GM06990 (cell line): ENCODE data around the gene IDUA.

Source experiments
- DNase-seq: peaks from one replicate; pipeline ENCODE4 v3.0.0-alpha.2; 2011; ENCODE audit not compliant: insufficient read length; ENCODE audit errors: extremely low read depth
- H3K27me3 ChIP-seq: replicated peaks from 2 replicates; pipeline ENCODE4 v1.6.0; 2011; ENCODE audit warnings: low read length; ENCODE audit not compliant: control insufficient read depth, insufficient read depth
- H3K36me3 ChIP-seq: 2 replicates; pipeline ENCODE4 v1.5.1; 2011; ENCODE audit warnings: low read length; ENCODE audit not compliant: control insufficient read depth, insufficient read depth
- H3K4me3 ChIP-seq: replicated peaks from 2 replicates; pipeline ENCODE4 v1.5.1; 2011; ENCODE audit warnings: low read depth, mild to moderate bottlenecking, control low read depth, low read length
- TF ChIP-seq, protein P1 (sequence below): IDR thresholded peaks from 2 replicates; pipeline ENCODE4 v1.5.1; 2011; ENCODE audit warnings: low read length, control low read depth, mild to moderate bottlenecking, inconsistent platforms; ENCODE audit not compliant: insufficient read depth, poor library complexity, severe bottlenecking

Gene IDUA

GRCh38 chr4:1042352-1043055 lies 55.7 kb downstream of the IDUA start:
- TF ChIP-seq, protein P1, sequence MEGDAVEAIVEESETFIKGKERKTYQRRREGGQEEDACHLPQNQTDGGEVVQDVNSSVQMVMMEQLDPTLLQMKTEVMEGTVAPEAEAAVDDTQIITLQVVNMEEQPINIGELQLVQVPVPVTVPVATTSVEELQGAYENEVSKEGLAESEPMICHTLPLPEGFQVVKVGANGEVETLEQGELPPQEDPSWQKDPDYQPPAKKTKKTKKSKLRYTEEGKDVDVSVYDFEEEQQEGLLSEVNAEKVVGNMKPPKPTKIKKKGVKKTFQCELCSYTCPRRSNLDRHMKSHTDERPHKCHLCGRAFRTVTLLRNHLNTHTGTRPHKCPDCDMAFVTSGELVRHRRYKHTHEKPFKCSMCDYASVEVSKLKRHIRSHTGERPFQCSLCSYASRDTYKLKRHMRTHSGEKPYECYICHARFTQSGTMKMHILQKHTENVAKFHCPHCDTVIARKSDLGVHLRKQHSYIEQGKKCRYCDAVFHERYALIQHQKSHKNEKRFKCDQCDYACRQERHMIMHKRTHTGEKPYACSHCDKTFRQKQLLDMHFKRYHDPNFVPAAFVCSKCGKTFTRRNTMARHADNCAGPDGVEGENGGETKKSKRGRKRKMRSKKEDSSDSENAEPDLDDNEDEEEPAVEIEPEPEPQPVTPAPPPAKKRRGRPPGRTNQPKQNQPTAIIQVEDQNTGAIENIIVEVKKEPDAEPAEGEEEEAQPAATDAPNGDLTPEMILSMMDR: no peak
- Histone ChIP-seq H3K36me3 (no peaks in the 10 kb centered on the region), H3K4me3 (no peak overlapping the region), H3K27me3 (no peaks in the 10 kb centered on the region)
- no peak for DNase-seq

GRCh38 chr4:1043162-1043561 lies 56.3 kb downstream of the IDUA start:
- Histone ChIP-seq H3K36me3 (no peaks in the 10 kb centered on the region), H3K4me3 (no peak overlapping the region), H3K27me3 (no peaks in the 10 kb centered on the region)
- DNase-seq: no peak
- TF ChIP-seq, protein P1: no peak

DNA sequence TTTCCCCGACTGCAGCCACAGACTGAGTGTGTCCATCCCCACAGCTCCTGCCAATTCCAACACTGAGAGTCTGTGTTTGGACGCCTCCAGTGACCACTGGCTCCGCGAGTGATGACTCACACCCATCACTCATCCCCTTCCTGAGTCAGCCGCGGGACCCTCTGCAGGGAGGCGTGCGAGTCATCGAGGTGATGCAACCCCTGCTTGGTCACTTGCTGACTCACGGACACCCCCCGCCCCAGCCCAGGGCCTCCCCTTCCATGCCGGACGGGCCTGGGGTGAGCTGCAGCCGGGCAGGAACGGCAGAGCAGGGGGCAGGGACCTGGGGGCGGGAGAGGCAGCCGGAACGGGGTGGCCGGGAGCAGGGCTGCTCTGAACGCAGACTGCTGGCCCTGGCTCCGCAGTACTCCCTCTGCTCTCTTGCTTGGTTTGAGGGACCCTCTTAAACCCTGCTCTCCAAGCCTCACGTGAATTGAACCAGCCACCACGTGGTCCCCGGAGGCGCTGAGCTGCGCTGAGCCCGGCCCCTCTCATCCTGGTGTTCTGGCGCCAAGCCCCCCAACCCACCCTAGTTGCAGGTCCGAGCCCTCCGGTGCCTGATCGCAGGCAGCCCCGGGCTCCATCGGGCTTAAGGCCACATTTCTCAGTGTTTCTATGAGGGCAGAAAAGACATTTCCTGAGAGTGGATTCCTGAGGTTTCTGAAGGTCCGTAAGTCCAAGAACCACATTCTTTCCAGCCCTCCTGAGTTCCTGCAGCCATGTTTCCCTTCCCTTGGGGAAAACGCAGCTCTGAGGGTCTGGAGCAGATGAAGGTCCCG lies 57.0 kb downstream of the IDUA start:
- H3K4me3 ChIP-seq: no peak overlapping the region

GRCh38 chr4:1044469-1045192 lies 57.8 kb downstream of the IDUA start:
- no peaks in the 10 kb centered on the region for H3K27me3 ChIP-seq
- TF ChIP-seq, protein P1: no peak
- no peak overlapping the region for H3K4me3 ChIP-seq
- DNase-seq: peak; percentile 3
- H3K36me3 ChIP-seq: no peaks in the 10 kb centered on the region

More for the DNA sequence above, 57.0 kb downstream of the IDUA start:
- Histone ChIP-seq H3K27me3 (no peaks in the 10 kb centered on the region), H3K36me3 (no peaks in the 10 kb centered on the region)
- TF ChIP-seq, protein P1: no peak
- no peak for DNase-seq

GRCh38 chr4:1045193-1045594 lies 58.4 kb downstream of the IDUA start:
- no peaks in the 10 kb centered on the region for H3K36me3 ChIP-seq
- H3K27me3 ChIP-seq: no peaks in the 10 kb centered on the region
- TF ChIP-seq, protein P1: no peak
- DNase-seq: no peak
- no peak overlapping the region for H3K4me3 ChIP-seq
